Measurements from ENCODE around the gene LRP1B.

The LRP1B gene

GRCh38 chr2:140502951-140503630 lies 1627.7 kb downstream of the LRP1B start:
- no peaks in the 10 kb centered on the region for H3K9me3 Mint-ChIP-seq
- no peaks in the 10 kb centered on the region for H3K27me3 Mint-ChIP-seq (ENCODE audit: low read depth)
- peaks cover 5% of the 10 kb centered on the region for H3K4me1 Mint-ChIP-seq
- no peak overlapping the region for H3K4me3 Mint-ChIP-seq
- no peak for TF ChIP-seq CTCF (IDR thresholded peaks at IDR 0.05; ENCODE audit: unreplicated experiment in 3 of 3)
- no peak overlapping the region for H3K27ac Mint-ChIP-seq
- H3K36me3 Mint-ChIP-seq (ENCODE audit: low read depth), result no peaks in the 10 kb centered on the region

- Mint-ChIP-seq H3K36me3 (ENCODE audit: low read depth) (no peaks in the 10 kb centered on the region), H3K4me3 (no peak overlapping the region), H3K27ac (peak overlapping the region in 2 of 3 experiments; percentile 36 to 64), H3K27me3 (ENCODE audit: low read depth) (no peaks in the 10 kb centered on the region), H3K9me3 (no peaks in the 10 kb centered on the region), H3K4me1 (peaks cover 5% of the 10 kb centered on the region)
- no peak for TF ChIP-seq CTCF (IDR thresholded peaks at IDR 0.05; ENCODE audit: unreplicated experiment in 3 of 3)
Measured at GRCh38 chr2:140498360-140498759, 1632.5 kb downstream of the LRP1B start.

- Mint-ChIP-seq H3K4me3 (no peak overlapping the region), H3K27me3 (ENCODE audit: low read depth) (no peaks in the 10 kb centered on the region), H3K36me3 (ENCODE audit: low read depth) (no peaks in the 10 kb centered on the region), H3K27ac (no peak overlapping the region), H3K4me1 (peaks cover 5% of the 10 kb centered on the region), H3K9me3 (no peaks in the 10 kb centered on the region)
- TF ChIP-seq CTCF (IDR thresholded peaks at IDR 0.05; ENCODE audit: unreplicated experiment in 3 of 3), result no peak
Measured at GRCh38 chr2:140496714-140497113, 1634.1 kb downstream of the LRP1B start.

- H3K4me1 Mint-ChIP-seq, result no peaks in the 10 kb centered on the region
- no peak for TF ChIP-seq CTCF (IDR thresholded peaks at IDR 0.05; ENCODE audit: unreplicated experiment in 3 of 3)
- H3K27ac Mint-ChIP-seq, result peak overlapping the region; percentile 44 to 85 (median 80)
- no peaks in the 10 kb centered on the region for H3K27me3 Mint-ChIP-seq (ENCODE audit: low read depth)
- no peak overlapping the region for H3K4me3 Mint-ChIP-seq
- no peaks in the 10 kb centered on the region for H3K36me3 Mint-ChIP-seq (ENCODE audit: low read depth)
- H3K9me3 Mint-ChIP-seq, result no peaks in the 10 kb centered on the region
Measured at GRCh38 chr2:140491876-140492275, 1638.9 kb downstream of the LRP1B start.

- Mint-ChIP-seq H3K4me1 (no peaks in the 10 kb centered on the region), H3K9me3 (no peaks in the 10 kb centered on the region), H3K4me3 (no peak overlapping the region), H3K27ac (no peak overlapping the region), H3K36me3 (ENCODE audit: low read depth) (no peaks in the 10 kb centered on the region), H3K27me3 (ENCODE audit: low read depth) (no peaks in the 10 kb centered on the region)
- no peak for TF ChIP-seq CTCF (IDR thresholded peaks at IDR 0.05; ENCODE audit: unreplicated experiment in 3 of 3)
Measured at GRCh38 chr2:140489193-140489592, 1641.6 kb downstream of the LRP1B start.

- Mint-ChIP-seq H3K27me3 (ENCODE audit: low read depth) (no peaks in the 10 kb centered on the region), H3K4me3 (no peak overlapping the region), H3K4me1 (no peaks in the 10 kb centered on the region), H3K9me3 (no peaks in the 10 kb centered on the region), H3K36me3 (ENCODE audit: low read depth) (no peaks in the 10 kb centered on the region), H3K27ac (no peak overlapping the region)
- no peak for TF ChIP-seq CTCF (IDR thresholded peaks at IDR 0.05; ENCODE audit: unreplicated experiment in 3 of 3)
Measured at GRCh38 chr2:140481136-140481535, 1649.7 kb downstream of the LRP1B start.

Data from nephron (organoid).